Body of pancreas (tissue), 4 donors: Measurements from ENCODE around the gene TTLL11.

Experiments used
- POLR2A ChIP-seq, 3 donors: fragments of 450-650 bp; IDR thresholded peaks; one replicate each; pipeline ENCODE4 v1.6.1; 2016; ENCODE audit warnings: antibody characterized with exemption in 3 of 3, mild to moderate bottlenecking in 2 of 3
- TF ChIP-seq, protein P1 (sequence below), 7 experiments: fragments of 450-650 bp in 4 of 7; fragments of 200-600 bp in 3 of 7; sonication (generic) in 3 of 7; IDR thresholded peaks; one replicate each; pipeline ENCODE4 v1.5.1; 2016 to 2019; ENCODE audit warnings: antibody characterized with exemption in 7 of 7

DNA sequence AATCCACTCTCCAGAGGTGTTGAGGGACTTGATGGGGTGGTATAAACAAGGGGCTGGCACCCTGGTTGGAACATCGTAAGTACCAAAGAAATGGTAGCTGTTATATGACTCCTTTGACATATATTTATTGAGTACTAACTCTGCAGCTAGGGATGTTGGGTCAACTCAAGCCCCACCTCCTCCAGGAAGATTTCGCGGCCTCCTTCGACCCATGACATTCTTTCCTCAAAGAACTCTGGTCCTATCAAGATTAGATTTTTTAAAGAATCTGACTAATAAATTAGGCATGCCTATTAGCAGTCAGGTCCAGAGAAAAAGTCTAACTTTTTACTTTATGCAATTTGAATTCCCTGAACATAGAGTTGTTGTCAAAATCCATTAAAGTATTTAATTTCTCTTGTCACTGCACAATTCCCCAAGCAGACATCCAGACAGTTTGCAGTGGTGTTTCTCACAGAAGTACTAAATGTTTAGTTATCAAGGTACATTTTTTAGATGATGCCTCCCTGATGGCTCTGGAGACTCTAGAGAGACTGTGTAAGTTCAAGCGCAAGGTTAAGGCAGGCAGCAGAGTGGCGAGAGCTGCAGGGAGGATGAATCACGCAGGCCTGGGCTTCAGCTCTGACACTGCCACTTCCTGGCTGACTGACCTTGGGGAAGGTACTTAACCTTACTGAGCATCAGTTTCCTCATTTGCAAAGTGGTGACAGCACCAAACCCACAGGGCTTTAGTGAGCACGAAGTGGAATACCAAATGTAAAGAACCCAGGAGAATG lies 209.6 kb downstream of the TTLL11 start:
- TF ChIP-seq, protein P1, sequence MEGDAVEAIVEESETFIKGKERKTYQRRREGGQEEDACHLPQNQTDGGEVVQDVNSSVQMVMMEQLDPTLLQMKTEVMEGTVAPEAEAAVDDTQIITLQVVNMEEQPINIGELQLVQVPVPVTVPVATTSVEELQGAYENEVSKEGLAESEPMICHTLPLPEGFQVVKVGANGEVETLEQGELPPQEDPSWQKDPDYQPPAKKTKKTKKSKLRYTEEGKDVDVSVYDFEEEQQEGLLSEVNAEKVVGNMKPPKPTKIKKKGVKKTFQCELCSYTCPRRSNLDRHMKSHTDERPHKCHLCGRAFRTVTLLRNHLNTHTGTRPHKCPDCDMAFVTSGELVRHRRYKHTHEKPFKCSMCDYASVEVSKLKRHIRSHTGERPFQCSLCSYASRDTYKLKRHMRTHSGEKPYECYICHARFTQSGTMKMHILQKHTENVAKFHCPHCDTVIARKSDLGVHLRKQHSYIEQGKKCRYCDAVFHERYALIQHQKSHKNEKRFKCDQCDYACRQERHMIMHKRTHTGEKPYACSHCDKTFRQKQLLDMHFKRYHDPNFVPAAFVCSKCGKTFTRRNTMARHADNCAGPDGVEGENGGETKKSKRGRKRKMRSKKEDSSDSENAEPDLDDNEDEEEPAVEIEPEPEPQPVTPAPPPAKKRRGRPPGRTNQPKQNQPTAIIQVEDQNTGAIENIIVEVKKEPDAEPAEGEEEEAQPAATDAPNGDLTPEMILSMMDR (IDR thresholded peaks at IDR 0.05), result no peak
- TF ChIP-seq POLR2A (IDR thresholded peaks at IDR 0.05), result no peak
